Keratinocyte (primary cell): Measurements from ENCODE around the gene WNK2. TPM values are rescaled to one million over a fixed set of nuclear protein-coding genes. Genes with fewer than 3 reads are reported as not detected.

Source experiments
- DNase-seq: peaks from one replicate; pipeline ENCODE4 v3.0.0-alpha.2; 2011; ENCODE audit warnings: low read depth, missing footprints, low spot score
- FAIRE-seq: peaks from 2 replicates; lab custom pipeline; 2011; peaks lifted over from hg19 to GRCh38; lab: Jason Lieb, UNC
- H2AFZ ChIP-seq: 2 replicates; pipeline ENCODE4 v1.6.0; 2012; ENCODE audit warnings: low read length, control low read depth, inconsistent platforms; ENCODE audit not compliant: control insufficient read depth
- H3K27ac ChIP-seq: 2 replicates; pipeline ENCODE4 v1.5.1; 2011; ENCODE audit warnings: low read length; ENCODE audit not compliant: control insufficient read depth, insufficient read depth
- H3K27me3 ChIP-seq: 3 replicates; pipeline ENCODE4 v1.6.0; 2011; ENCODE audit warnings: low read length; ENCODE audit not compliant: control insufficient read depth, insufficient read depth; ENCODE audit errors: extremely low read depth
- H3K36me3 ChIP-seq, 2 experiments: 2 replicates in 1 of 2; 3 replicates in 1 of 2; pipeline ENCODE4 v1.5.1; 2011; ENCODE audit warnings: low read length in 2 of 2, mild to moderate bottlenecking in 1 of 2; ENCODE audit not compliant: control insufficient read depth in 2 of 2, insufficient read depth in 2 of 2; ENCODE audit errors: extremely low read depth in 1 of 2
- H3K4me1 ChIP-seq: 3 replicates; pipeline ENCODE4 v1.5.1; 2011; ENCODE audit warnings: low read length; ENCODE audit not compliant: control insufficient read depth, insufficient read depth; ENCODE audit errors: extremely low read depth
- H3K4me2 ChIP-seq: 3 replicates; pipeline ENCODE4 v1.6.0; 2011; ENCODE audit warnings: low read depth, low read length; ENCODE audit not compliant: control insufficient read depth, insufficient read depth; ENCODE audit errors: extremely low read depth
- H3K4me3 ChIP-seq, 3 experiments: fragments of 200-600 bp in 1 of 3; sonication (generic) in 1 of 3; 2 replicates in 2 of 3; 3 replicates in 1 of 3; pipeline ENCODE4 v1.5.1; 2011 to 2016; ENCODE audit warnings: low read length in 3 of 3, mild to moderate bottlenecking in 3 of 3, control low read depth in 2 of 3, inconsistent platforms in 1 of 3, low read depth in 1 of 3, mixed read lengths in 1 of 3, mixed run types in 1 of 3, moderate library complexity in 1 of 3; ENCODE audit not compliant: control insufficient read depth in 2 of 3, insufficient read depth in 2 of 3; ENCODE audit errors: extremely low read depth in 1 of 3
- H3K79me2 ChIP-seq: 2 replicates; pipeline ENCODE4 v1.6.0; 2012; ENCODE audit warnings: low read length; ENCODE audit not compliant: control insufficient read depth, insufficient read depth
- H3K9ac ChIP-seq: 3 replicates; pipeline ENCODE4 v1.6.0; 2011; ENCODE audit warnings: low read length; ENCODE audit not compliant: control insufficient read depth, insufficient read depth; ENCODE audit errors: extremely low read depth
- H3K9me1 ChIP-seq: 3 replicates; pipeline ENCODE4 v1.6.0; 2011; ENCODE audit warnings: low read length; ENCODE audit not compliant: control insufficient read depth, insufficient read depth; ENCODE audit errors: extremely low read depth
- H3K9me3 ChIP-seq: 2 replicates; pipeline ENCODE4 v1.5.1; 2012; ENCODE audit warnings: low read depth, low read length; ENCODE audit not compliant: control insufficient read depth
- H4K20me1 ChIP-seq: 3 replicates; pipeline ENCODE4 v1.6.0; 2011; ENCODE audit warnings: low read length; ENCODE audit not compliant: control insufficient read depth, insufficient read depth; ENCODE audit errors: extremely low read depth
- CTCF ChIP-seq, 3 experiments: IDR thresholded peaks in 1 of 3; conservative IDR thresholded peaks in 1 of 3; optimal IDR thresholded peaks in 1 of 3; 2 replicates in 2 of 3; 3 replicates in 1 of 3; pipeline versions ENCODE3 to v1.5.1; 2011; ENCODE audit warnings: low read length in 3 of 3, mild to moderate bottlenecking in 3 of 3, moderate library complexity in 2 of 3, control low read depth in 1 of 3, inconsistent platforms in 1 of 3; ENCODE audit not compliant: insufficient read depth in 2 of 3; ENCODE audit errors: extremely low read depth in 1 of 3
- EZH2 ChIP-seq: IDR thresholded peaks from one replicate; pipeline ENCODE4 v1.6.1; 2012; ENCODE audit warnings: inconsistent platforms, mild to moderate bottlenecking, low read length, moderate library complexity
- dilution Hi-C: fragments of 300-500 bp; cut with MboI; formaldehyde crosslinking; loops from one replicate; pipeline ENCODE4 v1.7.0; 2020; ENCODE audit warnings: low sequenced_read_pairs; ENCODE audit not compliant: extremely low pct_ligation_motif_present
- polyA plus RNA-seq, 5 experiments: library from polyadenylated mRNA; depleted of rRNA in 3 of 5; stranded (reverse) in 3 of 5; stranded (forward) in 1 of 5; unstranded in 1 of 5; fragments of >200 nt; gene quantifications; 1 replicate in 1 of 5; 2 replicates in 3 of 5; 3 replicates in 1 of 5; pipeline versions ENCODE4 v1.2.1 to v1.2.3, GENCODE V29; 2011 to 2012; ENCODE audit warnings: missing spikeins in 2 of 5, low read depth in 1 of 5, low replicate concordance in 1 of 5

Gene WNK2
- polyA plus RNA-seq, 1 donor (not counting 4 experiments of a cell fraction or from before 2014, with no cell fraction given), result not detected

DNA sequence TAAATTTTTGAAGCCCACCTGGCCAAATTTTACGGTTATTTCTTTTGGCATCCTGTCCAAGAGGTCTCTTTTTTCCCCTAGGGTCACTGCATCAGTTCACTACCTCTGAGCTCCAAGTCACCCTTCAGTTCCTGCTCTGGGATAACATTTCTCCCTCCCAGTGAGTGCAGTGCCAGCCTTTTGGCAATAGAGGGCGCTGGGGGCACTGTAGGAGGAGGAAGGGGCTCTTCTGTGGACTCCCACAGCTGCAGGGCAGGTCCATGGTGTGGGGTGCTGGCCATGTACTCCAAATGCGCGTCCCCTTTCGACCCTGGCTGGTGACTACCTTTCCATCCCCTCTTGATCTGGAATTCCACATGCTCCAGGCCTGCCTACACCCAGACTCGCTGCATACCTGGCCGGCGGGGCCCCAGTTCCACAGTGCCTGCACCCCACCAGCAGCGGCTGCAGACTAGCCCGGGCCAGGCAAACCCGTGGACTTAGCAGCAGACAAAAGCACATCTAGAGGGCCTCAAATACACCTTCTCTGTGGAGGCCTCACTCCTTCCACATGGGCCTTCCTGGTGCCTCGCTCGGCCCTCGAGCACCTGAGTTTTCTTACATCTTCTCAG is 29.5 kb upstream of the WNK2 start:
- H3K27me3 ChIP-seq, result no peaks in the 10 kb centered on the region
- H3K9me1 ChIP-seq, result no peaks in the 10 kb centered on the region
- no peak overlapping the region for H2AFZ ChIP-seq
- no peak overlapping the region for H3K4me2 ChIP-seq
- H3K9ac ChIP-seq, result no peak overlapping the region
- no peaks in the 10 kb centered on the region for H4K20me1 ChIP-seq
- no peaks in the 10 kb centered on the region for H3K79me2 ChIP-seq
- DNase-seq (no peak), FAIRE-seq (no peak)
- H3K4me1 ChIP-seq, result no peaks in the 10 kb centered on the region
- dilution Hi-C loops, result loop anchor here (10.0 kb wide), 1 partner anchor 130 kb away; no protein-coding TSS in a partner anchor
- H3K27ac ChIP-seq, result no peak overlapping the region
- H3K36me3 ChIP-seq, result no peaks in the 10 kb centered on the region
- no peaks in the 10 kb centered on the region for H3K9me3 ChIP-seq
- TF ChIP-seq EZH2, result no peak
- peak; percentile 67 to 71 (median 71) for TF ChIP-seq CTCF (optimal IDR thresholded peaks at IDR 0.05 in 1 of 3, IDR thresholded peaks at IDR 0.05 in 1 of 3, conservative IDR thresholded peaks at IDR 0.05 in 1 of 3; ENCODE audit: extremely low read depth in 1 of 3, insufficient read depth in 2 of 3, low read length in 3 of 3)
- no peak overlapping the region for H3K4me3 ChIP-seq

DNA sequence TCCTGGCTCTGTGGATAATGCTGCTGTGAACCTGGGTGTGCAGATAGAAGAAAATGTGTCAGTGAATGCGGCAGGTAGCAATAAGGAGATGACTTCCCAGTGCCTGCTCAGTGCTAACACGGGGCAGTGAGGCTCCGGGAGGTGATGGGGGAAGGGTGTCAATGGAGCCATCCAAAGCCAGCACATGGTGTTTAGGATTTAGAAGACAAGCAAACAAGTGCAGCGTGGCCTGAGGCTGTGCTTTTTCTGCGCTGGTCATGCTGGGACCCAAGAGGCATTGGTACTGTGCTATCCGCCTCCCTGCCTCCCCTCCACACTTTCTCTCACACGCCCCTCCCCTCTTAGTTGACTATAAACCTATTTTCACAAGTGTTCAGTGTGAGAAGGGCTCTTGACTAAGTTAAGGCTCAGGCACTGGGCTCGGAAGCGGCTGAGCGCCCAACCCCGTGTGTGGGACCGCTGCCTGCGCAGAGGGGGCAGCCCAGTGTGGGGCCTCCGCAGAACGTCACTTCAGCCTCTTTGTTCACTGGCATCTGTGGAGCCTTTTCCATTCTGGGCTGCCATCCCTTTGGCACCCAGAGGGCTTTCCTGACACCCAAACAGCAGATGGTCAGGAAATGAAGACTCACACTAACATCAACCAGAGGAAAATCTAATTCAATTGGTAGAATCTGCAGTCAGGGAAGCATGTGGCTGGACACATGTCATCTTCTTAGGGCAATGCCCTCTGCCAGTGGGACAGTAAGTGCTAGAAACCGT is 28.0 kb upstream of the WNK2 start:
- no peaks in the 10 kb centered on the region for H4K20me1 ChIP-seq
- TF ChIP-seq CTCF (optimal IDR thresholded peaks at IDR 0.05 in 1 of 3, IDR thresholded peaks at IDR 0.05 in 1 of 3, conservative IDR thresholded peaks at IDR 0.05 in 1 of 3; ENCODE audit: extremely low read depth in 1 of 3, insufficient read depth in 2 of 3, low read length in 3 of 3) (no peak), EZH2 (no peak)
- DNase-seq (no peak), FAIRE-seq (no peak)
- H3K4me3 ChIP-seq, result no peak overlapping the region
- H3K9me3 ChIP-seq, result no peaks in the 10 kb centered on the region
- no peak overlapping the region for H3K27ac ChIP-seq
- H3K27me3 ChIP-seq, result no peaks in the 10 kb centered on the region
- H3K9me1 ChIP-seq, result no peaks in the 10 kb centered on the region
- H3K36me3 ChIP-seq, result no peaks in the 10 kb centered on the region
- dilution Hi-C loops, result loop anchor here (10.0 kb wide), 1 partner anchor 129 kb away; no protein-coding TSS in a partner anchor
- no peak overlapping the region for H3K4me2 ChIP-seq
- H2AFZ ChIP-seq, result no peak overlapping the region
- H3K79me2 ChIP-seq, result no peaks in the 10 kb centered on the region
- no peaks in the 10 kb centered on the region for H3K4me1 ChIP-seq
- H3K9ac ChIP-seq, result no peak overlapping the region
